NCI-H510A treated with DMSO at 0.1 percent for 48 hours (cell line): ENCODE measurements around the gene AFAP1.

Experiments
- DNase-seq: peaks from one replicate; lab custom pipeline; 2025; lab: John Stamatoyannopoulos, UW

Gene AFAP1

GRCh38 chr4:7912826-7913225, 26.8 kb downstream of the AFAP1 start:
- DNase-seq: no peak

- no peak for DNase-seq
Measured at GRCh38 chr4:7910952-7911578, 28.6 kb downstream of the AFAP1 start.

- DNase-seq: no peak
Measured at GRCh38 chr4:7910263-7910896, 29.3 kb downstream of the AFAP1 start.

DNA sequence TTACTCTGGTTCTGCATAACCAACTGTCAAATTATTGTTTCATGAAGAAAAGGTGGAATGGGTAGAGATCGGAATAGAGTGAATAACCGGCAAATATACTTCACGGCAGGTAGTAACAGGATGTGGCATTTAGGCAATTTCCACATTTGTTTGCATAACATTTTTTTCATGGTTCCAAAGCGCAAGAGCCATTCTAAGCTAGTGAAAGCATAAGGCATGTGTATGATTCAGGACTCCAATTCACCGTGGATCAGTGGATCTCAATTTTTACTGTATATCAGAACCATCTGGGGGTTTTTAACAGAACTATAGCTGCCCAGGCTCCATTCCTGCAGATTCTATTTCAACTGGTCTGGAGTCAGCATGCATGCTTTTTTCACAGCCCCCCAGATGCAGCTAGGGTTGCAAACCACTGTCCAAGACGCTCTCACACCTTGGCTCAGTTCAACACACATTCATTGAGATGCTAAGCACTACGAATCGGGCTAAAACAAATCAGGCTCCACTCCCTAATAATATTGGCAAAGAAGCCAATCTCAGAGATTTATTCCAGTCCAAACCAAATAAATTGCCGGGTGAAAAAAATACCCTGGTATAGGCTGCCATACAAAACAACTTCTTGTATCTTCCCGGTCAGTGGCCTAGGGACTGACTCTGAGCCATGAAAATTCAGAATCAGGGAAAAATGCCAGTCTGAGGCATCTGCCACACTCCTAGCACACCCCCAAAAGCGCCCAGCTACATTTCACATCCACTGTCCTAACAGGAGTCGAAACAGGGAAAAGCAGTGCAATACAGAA, 30.0 kb downstream of the AFAP1 start:
- DNase-seq: no peak

DNA sequence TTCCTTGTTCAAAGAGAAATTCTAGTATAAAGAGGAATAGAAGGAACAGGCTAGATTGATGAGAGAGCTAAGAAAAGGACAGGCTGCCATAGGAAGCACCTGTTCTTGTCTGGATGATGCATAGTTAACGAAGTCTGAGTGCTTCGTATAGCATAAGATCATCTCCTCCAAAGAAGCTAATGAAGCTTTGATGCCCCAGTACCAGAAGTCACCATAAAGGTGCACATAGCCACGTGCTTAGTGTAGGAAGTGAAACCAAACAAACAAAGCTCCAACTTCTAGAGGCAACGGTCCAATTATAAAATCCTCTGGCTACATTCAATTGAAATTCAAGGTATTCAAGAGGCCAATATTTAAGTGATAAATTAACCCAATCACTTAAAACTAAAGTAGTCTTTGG, 31.0 kb downstream of the AFAP1 start:
- no peak for DNase-seq

GRCh38 chr4:7907142-7907541, 32.5 kb downstream of the AFAP1 start:
- no peak for DNase-seq

DNA sequence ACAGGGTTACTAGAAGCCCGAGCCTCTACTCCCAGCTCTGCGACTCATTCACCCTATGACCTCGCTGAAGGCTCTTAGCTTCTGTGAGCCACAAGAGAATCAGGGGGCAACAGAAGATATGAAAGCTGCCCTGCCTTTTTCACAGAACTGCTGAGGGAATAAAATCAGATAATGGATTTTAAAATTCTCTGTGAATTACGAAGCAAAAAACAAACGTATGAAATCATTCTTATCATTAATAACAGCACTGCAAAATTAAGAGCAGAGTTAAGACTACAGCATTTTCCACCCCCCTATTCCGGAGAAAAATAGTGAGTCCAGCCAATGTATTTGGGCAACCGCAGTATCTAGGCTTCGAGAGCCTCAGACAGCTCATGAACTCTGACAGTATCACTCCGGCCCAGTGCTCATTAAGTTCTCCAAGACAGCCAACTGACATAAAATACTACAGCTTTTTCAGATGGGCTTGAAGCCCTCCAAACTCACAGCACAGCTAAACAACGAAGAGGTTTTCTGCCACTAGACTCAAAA, 33.4 kb downstream of the AFAP1 start:
- no peak for DNase-seq

DNA sequence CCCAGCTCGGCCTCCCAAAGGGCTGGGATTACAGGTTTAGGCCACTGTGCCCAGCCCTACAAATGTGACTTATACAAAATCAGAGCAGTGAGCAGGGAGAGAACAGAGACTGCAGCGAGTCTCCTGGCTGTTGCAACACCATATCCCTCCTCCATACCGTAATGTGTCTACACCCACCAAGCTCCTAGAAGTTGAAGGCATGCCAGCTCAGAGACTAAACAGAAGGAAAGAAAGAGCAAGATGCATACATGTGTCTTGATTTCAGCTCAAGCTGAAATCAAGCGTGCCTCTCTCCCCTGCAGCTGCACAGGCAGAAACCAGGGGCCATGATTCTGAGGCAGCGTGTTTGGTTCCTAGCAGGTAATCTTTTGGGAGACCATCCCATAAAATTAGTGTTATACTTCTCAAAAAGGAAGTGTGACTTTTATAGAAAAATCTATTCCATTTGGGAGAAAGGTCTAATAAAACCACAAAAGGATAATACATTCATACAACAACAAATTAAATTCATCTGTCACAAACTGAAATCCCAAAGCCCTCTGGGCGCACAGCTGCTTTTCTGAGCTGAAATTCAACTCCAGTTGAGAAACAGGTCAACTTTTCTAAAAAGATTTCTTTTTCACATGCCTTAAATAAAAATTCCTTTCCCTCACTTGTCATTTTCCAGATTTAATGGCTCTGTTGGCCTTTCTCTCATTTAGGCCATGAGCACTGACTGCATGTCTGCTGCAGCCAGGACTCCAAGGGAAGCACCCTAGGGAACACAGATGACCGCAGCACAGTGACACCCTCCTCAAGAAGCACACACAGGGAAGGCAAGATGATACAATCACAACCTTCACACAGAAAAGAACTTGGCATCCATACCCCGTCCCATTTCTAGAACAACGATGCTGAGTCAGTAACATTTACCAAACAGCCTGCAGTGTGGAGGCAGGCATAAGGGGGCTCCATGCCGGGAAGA, 34.4 kb downstream of the AFAP1 start:
- no peak for DNase-seq

- peak; percentile 23 for DNase-seq
Measured at GRCh38 chr4:7903791-7904516, 35.7 kb downstream of the AFAP1 start.

DNA sequence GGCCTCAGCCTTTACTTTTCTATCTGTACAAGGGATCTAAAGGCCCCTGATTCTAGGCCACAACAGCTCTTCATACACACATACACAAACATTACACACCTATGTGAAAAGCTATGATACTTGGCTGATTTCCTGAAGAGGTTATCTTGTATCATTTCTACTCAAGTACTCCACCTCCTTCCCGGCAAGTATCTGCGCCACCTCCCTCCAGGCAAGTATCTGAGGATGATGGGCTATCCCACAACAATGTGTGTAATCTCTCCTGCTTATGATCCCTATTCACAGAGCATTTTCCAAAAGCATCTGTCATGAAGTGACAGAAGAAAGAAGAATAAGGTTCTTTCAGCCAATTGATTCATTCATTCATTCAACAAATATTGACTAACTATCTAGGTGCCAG, 36.8 kb downstream of the AFAP1 start:
- no peak for DNase-seq

- DNase-seq: no peak
Measured at GRCh38 chr4:7902101-7902553, 37.5 kb downstream of the AFAP1 start.

DNA sequence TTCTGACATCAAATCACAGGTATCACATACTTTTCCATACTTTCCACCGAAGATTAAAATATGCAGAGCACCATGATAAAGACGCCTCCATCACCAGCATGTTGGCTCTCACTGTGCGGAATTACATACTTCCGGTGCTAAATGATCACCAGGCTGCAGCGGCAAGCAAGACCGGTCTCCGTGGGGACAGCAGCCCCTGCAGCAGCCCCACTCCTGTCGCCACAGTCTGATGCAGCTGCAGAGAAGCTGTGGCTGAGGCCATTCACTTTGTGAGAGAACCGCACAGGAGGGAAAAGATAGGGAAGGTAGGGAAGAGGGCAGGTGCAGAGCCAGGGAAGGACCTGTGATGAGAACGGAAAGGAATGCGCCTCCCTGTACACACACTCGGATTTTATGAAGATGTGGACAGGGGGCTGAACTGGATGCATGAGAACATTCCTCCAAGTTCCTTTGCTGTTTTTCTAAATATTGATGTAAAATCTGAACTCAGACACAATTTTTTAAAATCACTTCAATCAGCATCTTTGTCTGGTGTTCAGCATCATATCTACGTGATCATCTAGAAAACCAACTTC, 38.3 kb downstream of the AFAP1 start:
- DNase-seq: peak; percentile 40

DNA sequence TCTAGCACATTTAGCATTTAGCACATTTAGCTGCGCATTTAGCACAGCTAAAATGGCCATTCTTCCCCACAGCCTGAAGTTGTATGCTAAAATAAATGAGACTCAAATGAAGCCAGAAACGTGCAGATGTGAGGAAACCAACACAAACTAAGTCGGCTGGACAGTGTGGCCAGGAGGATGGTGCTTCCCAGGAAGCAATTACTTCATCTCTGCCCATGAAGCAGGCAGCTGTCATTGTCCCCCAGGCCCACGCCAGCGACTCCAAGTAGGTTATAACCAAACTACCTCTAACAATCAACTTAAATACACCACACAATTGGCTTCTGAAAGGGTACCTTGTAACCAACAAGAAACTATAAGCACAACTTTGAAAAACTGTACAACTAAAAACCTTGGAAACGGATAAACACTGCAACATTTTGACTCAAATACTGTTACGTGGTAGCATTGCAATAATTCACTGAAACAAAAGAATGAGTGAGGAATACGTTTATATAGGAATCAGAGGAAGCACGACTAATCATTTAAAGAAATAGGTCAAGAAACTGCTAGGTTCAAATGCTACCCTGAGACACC, 39.2 kb downstream of the AFAP1 start:
- DNase-seq: no peak

DNA sequence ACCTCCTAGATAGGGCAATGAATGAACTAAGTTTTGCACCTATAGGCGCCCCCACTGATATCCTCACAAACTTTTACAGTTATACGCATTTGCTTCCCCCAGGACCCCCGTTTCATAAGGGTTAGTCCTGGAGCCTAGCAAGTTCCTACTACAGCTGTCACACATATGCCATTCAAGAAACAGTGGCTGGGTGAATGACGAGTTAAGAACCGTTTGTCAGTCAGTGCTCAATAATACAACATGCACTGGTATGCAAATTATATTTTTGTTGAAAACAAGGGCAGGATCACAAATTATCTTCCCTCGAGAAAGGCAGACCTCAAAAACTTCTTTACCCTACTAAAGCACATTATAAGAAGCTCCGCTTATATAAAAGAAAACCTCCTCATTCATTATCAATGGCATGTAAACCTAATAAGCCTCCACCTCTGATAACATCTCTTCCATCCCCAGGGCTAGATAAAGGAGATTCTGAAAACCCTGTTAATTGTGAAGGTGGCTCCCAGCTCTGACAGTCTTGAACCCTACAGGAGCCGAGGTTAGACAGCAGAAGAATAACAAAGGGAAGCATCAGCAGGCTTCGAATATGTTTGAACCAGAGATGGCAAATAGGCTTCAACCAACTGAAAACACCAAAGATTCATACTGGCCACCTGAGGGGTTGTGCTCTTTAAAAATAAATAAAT, 40.3 kb downstream of the AFAP1 start:
- no peak for DNase-seq

- DNase-seq: no peak
Measured at GRCh38 chr4:7898385-7898784, 41.3 kb downstream of the AFAP1 start.

- no peak for DNase-seq
Measured at GRCh38 chr4:7897811-7898210, 41.9 kb downstream of the AFAP1 start.

DNA sequence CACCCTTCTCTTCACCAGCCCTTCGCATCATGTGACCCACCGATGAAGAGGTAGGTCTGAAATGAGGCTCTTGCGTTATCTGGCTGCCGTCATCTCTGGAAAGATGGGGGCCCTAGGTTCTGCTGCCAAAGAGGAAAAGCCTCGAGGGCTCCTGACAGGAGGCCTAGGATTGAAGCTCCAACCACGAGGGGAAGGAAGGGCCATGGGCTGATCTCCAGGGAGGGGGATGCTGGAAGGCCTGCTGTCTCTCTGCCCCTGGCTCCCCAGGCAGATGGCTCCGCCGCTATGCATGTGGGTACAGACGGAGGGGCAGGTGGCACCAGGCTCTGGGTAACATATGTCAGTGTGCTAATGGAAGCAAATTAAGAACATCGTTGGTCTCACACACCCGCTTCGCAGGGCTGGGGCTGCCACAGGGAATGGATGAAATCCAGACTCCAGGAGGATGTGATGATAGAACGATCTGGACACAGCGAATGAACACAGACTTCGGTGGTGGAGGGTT, 44.9 kb downstream of the AFAP1 start:
- no peak for DNase-seq

GRCh38 chr4:7894098-7894676, 45.5 kb downstream of the AFAP1 start:
- DNase-seq: no peak

GRCh38 chr4:7893539-7893938, 46.1 kb downstream of the AFAP1 start:
- no peak for DNase-seq
